K562 (cell line): Measurements from ENCODE around the gene SLC11A1. TPM values are rescaled to one million over a fixed set of nuclear protein-coding genes. Genes with fewer than 3 reads are reported as not detected.
A peak's percentile ranks its signal among the peaks of the same experiment; 100 is the strongest.

Experiments
- MAFK ChIP-seq: IDR thresholded peaks from 2 replicates; pipeline ENCODE4 v1.6.1; 2011; ENCODE audit warnings: low read length, improper control_type of control experiment
- MCM3 ChIP-seq: fragments of 450-650 bp; IDR thresholded peaks from 2 replicates; pipeline ENCODE4 v1.6.1; 2016
- MEIS2 ChIP-seq: fragments of 450-650 bp; IDR thresholded peaks from 2 replicates; pipeline ENCODE4 v1.6.1; 2014; ENCODE audit warnings: mild to moderate bottlenecking; ENCODE audit not compliant: partially characterized antibody
- NFRKB ChIP-seq: fragments of 450-650 bp; IDR thresholded peaks from 2 replicates; pipeline ENCODE4 v1.6.1; 2016; ENCODE audit warnings: low read depth
- POLR2A ChIP-seq: fragments of 450-650 bp; conservative IDR thresholded peaks from 2 replicates; pipeline ENCODE4 v1.6.1; 2016
- SNIP1 ChIP-seq: fragments of 450-650 bp; IDR thresholded peaks from 2 replicates; pipeline ENCODE4 v1.7.1; 2017; ENCODE audit warnings: low read depth, mild to moderate bottlenecking
- TAL1 ChIP-seq: fragments of 450-650 bp; IDR thresholded peaks from 2 replicates; pipeline ENCODE4 v1.6.1; 2016; ENCODE audit warnings: mild to moderate bottlenecking
- TGIF2 ChIP-seq: sonication (generic); formaldehyde crosslinking; IDR thresholded peaks from 2 replicates; pipeline ENCODE4 v1.8.1; 2022; ENCODE audit warnings: mild to moderate bottlenecking, missing genetic modification reagents, moderate library complexity
- ZNF175 ChIP-seq: fragments of 200-800 bp; sonication (Bioruptor generic); IDR thresholded peaks from 2 replicates; pipeline ENCODE4 v1.6.1; 2016; ENCODE audit warnings: low read depth, mild to moderate bottlenecking, missing genetic modification characterization, missing compliant biosample characterization
- ZNF507 ChIP-seq: conservative IDR thresholded peaks from 2 replicates; pipeline ENCODE4 v1.6.1; 2017; ENCODE audit warnings: missing genetic modification characterization, missing compliant biosample characterization
- polyA plus RNA-seq, 8 experiments: library from polyadenylated mRNA; depleted of rRNA in 4 of 8; stranded (reverse) in 5 of 8; unstranded in 3 of 8; fragments of >200 nt; fragmentation: Nextera tagmentation in 2 of 8; fragmentation: Illumina TruSeq in 1 of 8; extraction: Ambion mirVana in 2 of 8; extraction: Trizol in 1 of 8; gene quantifications; 2 replicates each; pipeline versions ENCODE4 v1.2.1 to v1.2.3, GENCODE V29; 2011 to 2014; ENCODE audit warnings: inconsistent platforms in 1 of 8, missing spikeins in 1 of 8
- total RNA-seq, 7 experiments: library from RNA; depleted of rRNA in 6 of 7; stranded (reverse); fragments of >200 nt in 6 of 7; fragmentation: Illumina TruSeq in 2 of 7; extraction: Trizol in 2 of 7; gene quantifications; 2 replicates each; pipeline versions ENCODE4 v1.2.1 to v1.2.3, GENCODE V29; 2011 to 2021; ENCODE audit warnings: low replicate concordance in 1 of 7
- TF ChIP-seq, protein P1 (sequence below): fragments of 450-650 bp; IDR thresholded peaks from 2 replicates; pipeline ENCODE4 v1.6.1; 2016; ENCODE audit warnings: mild to moderate bottlenecking, moderate library complexity
- TF ChIP-seq, protein P2 (sequence below): IDR thresholded peaks from 2 replicates; pipeline ENCODE4 v1.6.1; 2011; ENCODE audit not compliant: insufficient read length; ENCODE audit errors: extremely low read depth
- TF ChIP-seq, protein P3 (sequence below): fragments of 450-650 bp; IDR thresholded peaks from 2 replicates; pipeline ENCODE4 v1.6.1; 2016
- TF ChIP-seq, protein P4 (sequence below): sonication (generic); formaldehyde crosslinking; IDR thresholded peaks from 2 replicates; pipeline ENCODE4 v1.9.0; 2022; ENCODE audit warnings: mild to moderate bottlenecking, missing genetic modification reagents

SLC11A1 gene
- total and polyA plus RNA-seq, 9 of the 15 experiments (the other 6 are each of a cell fraction or from before 2014, with no cell fraction given), result 0.35 to 1.6 (median 0.65) TPM

DNA sequence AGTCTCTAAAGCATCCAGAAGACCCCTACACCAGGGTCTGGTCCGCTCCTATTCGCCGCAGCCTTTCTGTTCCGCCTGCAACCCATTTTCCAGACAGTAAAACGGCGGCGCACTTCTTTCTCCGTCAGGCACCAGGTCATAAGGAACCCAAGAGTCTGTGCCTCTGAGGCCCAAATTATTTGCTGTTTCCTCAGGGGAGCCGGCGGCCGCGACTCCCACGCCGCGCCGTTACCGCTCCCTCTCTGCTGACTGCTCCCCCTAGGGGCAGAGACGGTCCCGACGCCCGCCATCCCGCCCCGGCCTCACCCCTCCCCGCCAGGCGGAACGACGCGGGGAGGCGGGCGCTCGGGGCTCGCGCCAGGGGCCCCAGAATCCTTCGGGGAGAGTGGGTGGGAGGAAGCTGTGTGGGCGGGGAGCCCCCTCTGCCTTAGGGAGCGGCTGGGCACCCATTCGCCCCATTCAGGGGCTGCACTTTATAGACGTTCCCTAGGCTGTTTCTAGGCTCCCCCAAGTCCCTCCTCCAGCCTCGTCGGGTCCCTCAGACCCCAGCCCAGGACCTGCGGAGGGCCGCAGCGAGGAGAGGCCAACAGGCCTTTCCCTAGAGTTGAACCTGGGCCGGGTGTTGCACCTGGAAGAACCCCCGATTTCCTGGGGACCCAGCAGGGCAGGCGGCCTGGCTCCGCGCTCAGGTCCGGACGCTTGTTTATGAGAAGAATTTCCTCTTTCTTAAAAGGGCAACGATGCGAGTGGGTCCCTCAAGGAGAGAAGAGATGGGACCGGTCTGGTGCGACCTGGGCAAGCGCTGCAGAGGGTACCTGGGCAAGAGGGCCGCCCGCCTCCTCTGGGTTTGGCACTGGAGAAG is 14.0 kb downstream of the SLC11A1 start (continued):
- TF ChIP-seq, protein P1, sequence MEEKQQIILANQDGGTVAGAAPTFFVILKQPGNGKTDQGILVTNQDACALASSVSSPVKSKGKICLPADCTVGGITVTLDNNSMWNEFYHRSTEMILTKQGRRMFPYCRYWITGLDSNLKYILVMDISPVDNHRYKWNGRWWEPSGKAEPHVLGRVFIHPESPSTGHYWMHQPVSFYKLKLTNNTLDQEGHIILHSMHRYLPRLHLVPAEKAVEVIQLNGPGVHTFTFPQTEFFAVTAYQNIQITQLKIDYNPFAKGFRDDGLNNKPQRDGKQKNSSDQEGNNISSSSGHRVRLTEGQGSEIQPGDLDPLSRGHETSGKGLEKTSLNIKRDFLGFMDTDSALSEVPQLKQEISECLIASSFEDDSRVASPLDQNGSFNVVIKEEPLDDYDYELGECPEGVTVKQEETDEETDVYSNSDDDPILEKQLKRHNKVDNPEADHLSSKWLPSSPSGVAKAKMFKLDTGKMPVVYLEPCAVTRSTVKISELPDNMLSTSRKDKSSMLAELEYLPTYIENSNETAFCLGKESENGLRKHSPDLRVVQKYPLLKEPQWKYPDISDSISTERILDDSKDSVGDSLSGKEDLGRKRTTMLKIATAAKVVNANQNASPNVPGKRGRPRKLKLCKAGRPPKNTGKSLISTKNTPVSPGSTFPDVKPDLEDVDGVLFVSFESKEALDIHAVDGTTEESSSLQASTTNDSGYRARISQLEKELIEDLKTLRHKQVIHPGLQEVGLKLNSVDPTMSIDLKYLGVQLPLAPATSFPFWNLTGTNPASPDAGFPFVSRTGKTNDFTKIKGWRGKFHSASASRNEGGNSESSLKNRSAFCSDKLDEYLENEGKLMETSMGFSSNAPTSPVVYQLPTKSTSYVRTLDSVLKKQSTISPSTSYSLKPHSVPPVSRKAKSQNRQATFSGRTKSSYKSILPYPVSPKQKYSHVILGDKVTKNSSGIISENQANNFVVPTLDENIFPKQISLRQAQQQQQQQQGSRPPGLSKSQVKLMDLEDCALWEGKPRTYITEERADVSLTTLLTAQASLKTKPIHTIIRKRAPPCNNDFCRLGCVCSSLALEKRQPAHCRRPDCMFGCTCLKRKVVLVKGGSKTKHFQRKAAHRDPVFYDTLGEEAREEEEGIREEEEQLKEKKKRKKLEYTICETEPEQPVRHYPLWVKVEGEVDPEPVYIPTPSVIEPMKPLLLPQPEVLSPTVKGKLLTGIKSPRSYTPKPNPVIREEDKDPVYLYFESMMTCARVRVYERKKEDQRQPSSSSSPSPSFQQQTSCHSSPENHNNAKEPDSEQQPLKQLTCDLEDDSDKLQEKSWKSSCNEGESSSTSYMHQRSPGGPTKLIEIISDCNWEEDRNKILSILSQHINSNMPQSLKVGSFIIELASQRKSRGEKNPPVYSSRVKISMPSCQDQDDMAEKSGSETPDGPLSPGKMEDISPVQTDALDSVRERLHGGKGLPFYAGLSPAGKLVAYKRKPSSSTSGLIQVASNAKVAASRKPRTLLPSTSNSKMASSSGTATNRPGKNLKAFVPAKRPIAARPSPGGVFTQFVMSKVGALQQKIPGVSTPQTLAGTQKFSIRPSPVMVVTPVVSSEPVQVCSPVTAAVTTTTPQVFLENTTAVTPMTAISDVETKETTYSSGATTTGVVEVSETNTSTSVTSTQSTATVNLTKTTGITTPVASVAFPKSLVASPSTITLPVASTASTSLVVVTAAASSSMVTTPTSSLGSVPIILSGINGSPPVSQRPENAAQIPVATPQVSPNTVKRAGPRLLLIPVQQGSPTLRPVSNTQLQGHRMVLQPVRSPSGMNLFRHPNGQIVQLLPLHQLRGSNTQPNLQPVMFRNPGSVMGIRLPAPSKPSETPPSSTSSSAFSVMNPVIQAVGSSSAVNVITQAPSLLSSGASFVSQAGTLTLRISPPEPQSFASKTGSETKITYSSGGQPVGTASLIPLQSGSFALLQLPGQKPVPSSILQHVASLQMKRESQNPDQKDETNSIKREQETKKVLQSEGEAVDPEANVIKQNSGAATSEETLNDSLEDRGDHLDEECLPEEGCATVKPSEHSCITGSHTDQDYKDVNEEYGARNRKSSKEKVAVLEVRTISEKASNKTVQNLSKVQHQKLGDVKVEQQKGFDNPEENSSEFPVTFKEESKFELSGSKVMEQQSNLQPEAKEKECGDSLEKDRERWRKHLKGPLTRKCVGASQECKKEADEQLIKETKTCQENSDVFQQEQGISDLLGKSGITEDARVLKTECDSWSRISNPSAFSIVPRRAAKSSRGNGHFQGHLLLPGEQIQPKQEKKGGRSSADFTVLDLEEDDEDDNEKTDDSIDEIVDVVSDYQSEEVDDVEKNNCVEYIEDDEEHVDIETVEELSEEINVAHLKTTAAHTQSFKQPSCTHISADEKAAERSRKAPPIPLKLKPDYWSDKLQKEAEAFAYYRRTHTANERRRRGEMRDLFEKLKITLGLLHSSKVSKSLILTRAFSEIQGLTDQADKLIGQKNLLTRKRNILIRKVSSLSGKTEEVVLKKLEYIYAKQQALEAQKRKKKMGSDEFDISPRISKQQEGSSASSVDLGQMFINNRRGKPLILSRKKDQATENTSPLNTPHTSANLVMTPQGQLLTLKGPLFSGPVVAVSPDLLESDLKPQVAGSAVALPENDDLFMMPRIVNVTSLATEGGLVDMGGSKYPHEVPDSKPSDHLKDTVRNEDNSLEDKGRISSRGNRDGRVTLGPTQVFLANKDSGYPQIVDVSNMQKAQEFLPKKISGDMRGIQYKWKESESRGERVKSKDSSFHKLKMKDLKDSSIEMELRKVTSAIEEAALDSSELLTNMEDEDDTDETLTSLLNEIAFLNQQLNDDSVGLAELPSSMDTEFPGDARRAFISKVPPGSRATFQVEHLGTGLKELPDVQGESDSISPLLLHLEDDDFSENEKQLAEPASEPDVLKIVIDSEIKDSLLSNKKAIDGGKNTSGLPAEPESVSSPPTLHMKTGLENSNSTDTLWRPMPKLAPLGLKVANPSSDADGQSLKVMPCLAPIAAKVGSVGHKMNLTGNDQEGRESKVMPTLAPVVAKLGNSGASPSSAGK, result peak; percentile 45; the same call in 1 of the 2 replicates
- TF ChIP-seq, protein P2, sequence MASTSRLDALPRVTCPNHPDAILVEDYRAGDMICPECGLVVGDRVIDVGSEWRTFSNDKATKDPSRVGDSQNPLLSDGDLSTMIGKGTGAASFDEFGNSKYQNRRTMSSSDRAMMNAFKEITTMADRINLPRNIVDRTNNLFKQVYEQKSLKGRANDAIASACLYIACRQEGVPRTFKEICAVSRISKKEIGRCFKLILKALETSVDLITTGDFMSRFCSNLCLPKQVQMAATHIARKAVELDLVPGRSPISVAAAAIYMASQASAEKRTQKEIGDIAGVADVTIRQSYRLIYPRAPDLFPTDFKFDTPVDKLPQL, result no peak
- TF ChIP-seq, protein P3, sequence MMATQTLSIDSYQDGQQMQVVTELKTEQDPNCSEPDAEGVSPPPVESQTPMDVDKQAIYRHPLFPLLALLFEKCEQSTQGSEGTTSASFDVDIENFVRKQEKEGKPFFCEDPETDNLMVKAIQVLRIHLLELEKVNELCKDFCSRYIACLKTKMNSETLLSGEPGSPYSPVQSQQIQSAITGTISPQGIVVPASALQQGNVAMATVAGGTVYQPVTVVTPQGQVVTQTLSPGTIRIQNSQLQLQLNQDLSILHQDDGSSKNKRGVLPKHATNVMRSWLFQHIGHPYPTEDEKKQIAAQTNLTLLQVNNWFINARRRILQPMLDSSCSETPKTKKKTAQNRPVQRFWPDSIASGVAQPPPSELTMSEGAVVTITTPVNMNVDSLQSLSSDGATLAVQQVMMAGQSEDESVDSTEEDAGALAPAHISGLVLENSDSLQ, result no peak
- TF ChIP-seq TGIF2 (CRISPR knock-in tag) (no peak; the same call in 1 of the 2 replicates), POLR2A (peak; percentile 60; the same call in 1 of the 2 replicates), MEIS2 (no peak), SNIP1 (peak; percentile 97), ZNF507 (tag) (no peak), MAFK (no peak), TAL1 (no peak; the same call in 1 of the 2 replicates), MCM3 (no peak), NFRKB (peak; percentile 32; the same call in 1 of the 2 replicates), ZNF175 (CRISPR knock-in tag) (no peak)
- TF ChIP-seq, protein P4, sequence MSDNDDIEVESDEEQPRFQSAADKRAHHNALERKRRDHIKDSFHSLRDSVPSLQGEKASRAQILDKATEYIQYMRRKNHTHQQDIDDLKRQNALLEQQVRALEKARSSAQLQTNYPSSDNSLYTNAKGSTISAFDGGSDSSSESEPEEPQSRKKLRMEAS (CRISPR knock-in tag), result peak; percentile 58; the same call in 1 of the 2 replicates
